NCI-H2029 (cell line): ENCODE results near the gene STMN3.
"Not testable (repeated sequence)": the region's sequence is repeated elsewhere in the genome, so short reads cannot be mapped to it uniquely, and the experiment has no call there.

Experiments used
- DNase-seq: peaks from one replicate; lab custom pipeline; 2025; lab: John Stamatoyannopoulos, UW

The STMN3 gene

DNA sequence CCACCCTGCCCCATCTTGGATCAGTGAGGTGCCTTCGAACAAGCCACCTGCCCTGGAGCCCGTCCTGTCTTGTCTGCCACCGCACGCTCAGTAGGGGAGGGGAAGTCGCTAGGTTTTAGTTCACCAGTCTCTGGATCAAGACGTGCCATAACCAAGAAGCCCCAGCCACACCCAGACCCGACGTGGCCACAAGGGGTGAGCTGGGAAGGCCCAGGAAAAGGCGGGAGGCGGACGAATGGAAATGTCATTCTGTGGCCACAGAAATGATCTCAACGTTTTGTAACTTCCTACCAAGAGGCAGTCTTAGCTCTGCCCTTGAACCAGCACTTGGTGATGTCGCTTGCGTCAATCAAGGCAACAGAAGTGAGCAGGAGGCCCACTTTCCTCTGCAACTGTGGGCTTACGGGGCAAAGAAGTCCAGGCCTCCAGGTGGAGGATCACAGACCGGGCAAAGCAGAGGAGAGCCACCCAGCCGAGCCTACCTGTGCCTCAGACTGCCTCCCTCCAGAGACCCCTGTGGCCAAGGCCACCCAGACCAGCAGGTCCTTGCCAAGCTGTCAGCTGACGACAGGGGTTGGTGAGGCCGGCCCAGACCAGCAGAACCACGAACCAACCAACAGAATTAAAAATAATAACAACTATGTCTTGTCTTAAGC is 40.8 kb downstream of the STMN3 start:
- DNase-seq, result no peak

DNA sequence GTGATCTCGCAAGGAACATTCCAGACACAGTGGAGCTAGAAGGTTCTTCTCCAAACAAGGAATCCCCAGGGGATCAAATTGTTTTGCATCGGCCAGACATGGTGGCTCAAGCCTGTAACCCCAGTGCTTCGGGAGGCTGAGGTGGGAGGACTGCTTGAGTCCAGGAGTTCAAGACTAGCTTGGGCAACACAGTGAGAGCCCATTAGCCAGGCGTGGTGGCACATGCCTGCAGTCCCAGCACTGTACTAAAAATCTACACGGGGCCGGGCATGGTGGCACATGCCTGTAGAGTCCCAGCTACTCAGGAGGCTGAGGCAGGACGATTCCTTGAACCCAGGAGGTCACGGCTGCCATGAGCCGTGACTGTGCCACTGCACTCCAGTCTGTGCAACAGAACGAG is 41.6 kb downstream of the STMN3 start:
- DNase-seq, result no peak

DNA sequence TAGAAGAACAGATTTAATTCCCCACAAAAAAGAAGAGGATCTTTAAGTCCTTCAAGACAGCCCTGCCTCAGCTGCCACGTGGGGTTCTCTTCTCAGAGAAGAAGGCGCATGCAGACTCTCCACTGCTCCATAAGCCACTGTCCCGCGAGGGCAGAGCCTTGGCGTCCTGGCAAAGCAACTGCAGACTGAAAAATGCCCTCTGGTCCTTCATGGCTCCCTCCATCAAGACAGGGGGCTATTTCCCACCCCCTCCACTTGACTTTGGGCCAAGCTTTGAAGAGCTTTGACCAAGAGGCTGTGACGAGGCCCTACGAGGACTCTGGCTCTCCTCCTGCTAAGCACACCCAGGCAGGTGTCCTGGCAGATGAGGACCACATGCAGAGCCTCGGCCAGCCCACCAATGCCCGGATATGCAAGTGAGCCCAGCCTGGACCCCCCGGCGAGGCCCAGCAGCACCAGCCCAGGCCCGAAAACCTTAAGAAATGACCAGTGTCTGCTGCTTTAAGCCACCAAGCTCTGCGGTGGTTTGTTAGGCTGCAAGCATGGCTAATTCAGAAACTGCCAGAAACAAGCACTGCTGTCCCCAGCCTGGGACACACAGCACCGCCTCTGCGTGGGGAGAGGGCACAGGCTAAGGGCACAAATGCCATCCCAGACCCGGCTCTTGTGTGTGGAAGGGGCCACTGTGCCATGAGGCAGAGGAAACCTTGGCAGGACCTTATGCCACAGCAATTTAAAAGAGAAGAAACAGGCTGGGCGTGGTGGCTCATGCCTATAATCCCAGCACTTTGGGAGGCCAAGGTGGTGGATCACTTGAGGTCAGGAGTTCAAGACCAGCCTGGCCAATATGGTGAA is 42.4 kb downstream of the STMN3 start:
- DNase-seq, result no peak

DNA sequence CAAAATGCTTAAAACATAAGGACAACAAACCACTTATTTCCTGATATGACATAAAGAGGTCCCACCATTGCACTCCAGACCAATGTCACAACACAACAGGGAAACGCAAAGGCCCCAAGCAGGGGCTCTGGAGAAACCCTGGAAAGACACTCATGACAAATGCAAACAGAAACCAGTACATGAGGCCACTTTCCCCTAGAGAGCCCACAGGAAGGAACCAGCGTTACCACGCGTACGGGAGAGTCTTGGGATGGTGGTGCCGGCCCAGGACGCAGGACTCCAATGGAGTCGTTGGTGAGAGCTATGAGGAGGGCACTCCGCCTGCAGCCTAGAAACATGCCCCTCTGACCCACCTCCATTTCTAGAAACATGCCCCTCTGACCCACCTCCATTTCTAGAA is 46.5 kb downstream of the STMN3 start:
- no peak for DNase-seq

DNA sequence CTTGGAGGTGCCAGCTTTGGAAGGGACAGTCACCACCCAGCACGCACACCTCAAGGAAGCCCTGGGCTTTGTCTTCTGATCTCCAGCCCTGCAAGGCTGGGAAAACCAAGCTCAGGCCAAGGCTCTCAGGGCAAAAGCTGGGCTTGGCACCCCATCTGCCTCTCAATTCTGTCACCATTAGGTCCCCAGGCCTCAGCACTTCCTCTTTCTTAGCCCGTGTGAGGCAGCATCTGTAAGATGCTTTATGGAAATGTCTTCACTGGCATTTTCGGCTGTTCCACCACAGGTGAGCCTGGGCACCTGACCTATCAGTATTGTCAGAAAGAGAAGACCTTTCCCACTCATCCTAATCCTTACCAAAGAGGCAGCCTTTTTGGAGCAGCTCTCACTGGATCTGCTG is 50.9 kb downstream of the STMN3 start:
- no peak for DNase-seq

DNA sequence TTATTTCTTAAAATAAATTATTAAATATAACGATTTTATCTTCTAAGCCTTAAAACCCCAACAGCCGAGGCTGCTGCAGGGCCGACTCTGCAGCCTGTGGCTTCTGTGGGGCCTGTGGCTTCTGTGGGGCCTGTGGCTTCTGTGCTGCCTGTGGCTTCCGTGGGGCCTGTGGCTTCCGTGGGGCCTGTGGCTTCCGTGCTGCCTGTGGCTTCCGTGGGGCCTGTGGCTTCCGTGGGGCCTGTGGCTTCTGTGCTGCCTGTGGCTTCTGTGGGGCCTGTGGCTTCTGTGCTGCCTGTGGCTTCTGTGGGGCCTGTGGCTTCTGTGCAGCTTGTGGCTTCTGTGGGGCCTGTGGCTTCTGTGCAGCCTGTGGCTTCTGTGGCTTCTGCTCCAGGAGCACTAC is 51.5 kb downstream of the STMN3 start:
- not testable (repeated sequence) for DNase-seq

DNA sequence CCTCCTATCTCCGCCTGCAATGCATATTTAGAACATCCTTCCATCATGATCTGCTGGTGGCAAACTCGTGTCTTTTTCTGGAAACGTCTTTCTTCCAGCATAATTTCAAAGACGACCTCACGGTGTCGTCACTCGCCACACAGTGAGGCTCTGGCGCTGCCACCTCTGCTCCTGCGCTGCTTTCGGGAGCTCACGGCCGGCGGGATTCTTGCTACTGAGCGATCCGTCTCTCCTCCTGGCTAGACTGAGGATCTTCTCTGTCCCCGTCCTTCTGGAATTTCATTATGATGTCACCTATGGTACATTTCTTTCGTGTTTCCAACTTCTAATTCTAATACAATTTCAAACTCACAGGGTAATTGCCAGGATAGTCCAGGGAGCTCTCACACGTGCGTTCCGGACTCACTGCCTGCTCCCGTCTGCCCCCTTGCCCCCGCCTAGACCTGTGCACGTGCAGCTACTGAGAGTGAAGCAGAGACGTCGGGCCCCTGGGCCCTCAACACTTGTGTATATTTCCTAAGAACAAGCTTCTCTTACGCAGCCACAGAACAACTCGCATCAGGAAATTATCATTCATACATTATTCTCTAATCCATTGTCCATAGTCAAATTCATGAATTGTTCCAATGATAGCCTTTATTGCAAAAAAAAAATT is 53.7 kb downstream of the STMN3 start:
- DNase-seq, result no peak

DNA sequence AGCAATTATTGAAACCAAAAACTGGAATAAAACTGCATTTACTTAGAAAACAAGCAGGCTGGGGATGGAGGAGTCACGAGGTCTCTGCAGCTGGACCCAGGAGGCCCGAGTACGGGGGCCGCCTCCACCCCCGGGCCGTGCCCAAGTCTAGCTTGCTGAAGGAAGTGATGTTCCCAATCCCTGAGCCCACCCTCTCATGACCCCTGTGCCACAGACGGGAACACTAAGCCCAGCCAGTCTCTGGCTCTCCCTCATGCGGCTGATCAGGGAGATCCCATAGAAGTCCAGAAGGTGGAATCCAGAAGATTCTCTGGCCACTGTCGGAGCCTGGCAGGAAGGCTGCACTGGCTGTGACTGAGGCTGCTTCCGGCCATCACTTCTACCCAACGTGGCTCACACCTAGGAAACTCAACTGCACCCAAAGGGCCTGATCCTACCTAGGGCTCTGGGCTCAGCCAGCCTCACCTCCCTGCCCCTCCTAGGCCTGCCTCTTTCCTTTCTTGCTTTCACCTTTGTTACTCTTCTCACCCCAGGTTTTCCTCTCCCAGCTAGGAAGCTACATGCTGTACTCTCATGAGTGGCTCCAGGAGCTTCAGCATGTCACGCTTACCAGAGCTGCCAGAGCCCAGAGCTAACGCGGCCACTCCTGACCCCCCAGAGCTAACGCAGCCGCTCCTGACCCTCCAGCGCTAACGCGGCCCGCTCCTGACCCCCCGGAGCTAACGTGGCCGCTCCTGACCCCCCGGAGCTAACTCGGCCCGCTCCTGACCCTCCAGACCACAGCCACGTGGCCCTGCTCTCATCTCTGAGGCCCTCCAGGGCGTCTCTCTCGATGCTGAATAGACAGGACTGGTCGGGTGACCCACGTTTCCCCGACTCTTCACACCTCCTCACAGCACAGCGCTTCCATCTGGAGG is 54.5 kb downstream of the STMN3 start:
- DNase-seq, result no peak

DNA sequence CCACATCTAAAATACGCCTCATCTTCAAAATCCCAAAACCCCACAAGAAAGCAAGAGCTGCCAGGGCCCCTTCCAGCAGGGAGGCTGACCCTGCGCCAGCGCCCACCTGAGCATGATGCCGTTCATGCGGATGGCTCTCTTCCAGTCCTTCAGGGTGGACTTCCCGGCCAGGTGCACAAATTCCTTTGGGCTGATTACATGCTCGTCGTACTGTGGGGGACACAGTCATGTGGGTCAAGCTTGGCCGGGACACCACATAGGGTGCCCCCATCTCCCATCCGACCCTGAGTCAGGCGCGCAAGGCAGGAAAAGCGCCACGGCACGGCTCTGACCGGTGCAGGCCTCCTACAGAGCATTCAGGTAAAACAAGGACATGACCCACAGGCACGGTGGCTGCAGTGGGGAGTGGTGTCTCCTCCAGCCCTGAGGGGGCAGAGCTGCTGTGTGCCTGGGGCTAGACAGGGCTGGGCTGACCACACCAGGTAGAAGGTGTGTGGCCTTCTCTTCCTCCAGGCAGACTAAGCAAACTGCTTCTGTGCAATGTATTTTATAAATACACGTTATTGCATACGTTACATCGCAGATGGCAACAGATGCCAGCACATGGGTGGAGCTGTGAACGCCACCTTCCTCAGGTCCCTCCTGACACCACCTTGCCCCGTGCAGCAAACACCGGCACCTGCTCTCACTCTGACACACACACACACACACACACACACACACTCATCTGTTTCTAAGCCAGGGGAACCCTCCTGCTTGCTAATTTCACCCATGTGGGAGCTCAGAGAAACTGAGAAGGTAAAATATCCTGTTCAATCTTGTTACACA is 55.4 kb downstream of the STMN3 start:
- DNase-seq, result no peak

DNA sequence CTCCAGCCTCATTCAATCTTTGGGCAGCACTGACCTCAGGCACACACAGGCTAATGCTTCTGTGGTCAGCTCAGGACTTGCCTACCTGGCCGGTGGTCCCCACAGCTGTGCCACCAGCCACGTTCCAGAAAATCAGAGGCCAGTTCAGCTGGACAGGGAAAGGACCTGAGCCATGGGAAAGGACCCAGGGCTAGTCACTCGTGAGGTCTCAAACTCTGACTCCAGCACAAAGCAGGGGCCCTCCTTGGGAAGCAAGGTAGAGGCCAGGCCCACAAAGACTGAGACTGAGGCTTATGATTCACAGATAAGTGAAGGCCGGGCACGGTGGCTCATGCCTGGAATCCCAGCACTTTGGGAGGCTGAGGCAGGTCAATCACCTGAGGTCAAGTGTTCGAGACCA is 56.8 kb downstream of the STMN3 start:
- no peak for DNase-seq

DNA sequence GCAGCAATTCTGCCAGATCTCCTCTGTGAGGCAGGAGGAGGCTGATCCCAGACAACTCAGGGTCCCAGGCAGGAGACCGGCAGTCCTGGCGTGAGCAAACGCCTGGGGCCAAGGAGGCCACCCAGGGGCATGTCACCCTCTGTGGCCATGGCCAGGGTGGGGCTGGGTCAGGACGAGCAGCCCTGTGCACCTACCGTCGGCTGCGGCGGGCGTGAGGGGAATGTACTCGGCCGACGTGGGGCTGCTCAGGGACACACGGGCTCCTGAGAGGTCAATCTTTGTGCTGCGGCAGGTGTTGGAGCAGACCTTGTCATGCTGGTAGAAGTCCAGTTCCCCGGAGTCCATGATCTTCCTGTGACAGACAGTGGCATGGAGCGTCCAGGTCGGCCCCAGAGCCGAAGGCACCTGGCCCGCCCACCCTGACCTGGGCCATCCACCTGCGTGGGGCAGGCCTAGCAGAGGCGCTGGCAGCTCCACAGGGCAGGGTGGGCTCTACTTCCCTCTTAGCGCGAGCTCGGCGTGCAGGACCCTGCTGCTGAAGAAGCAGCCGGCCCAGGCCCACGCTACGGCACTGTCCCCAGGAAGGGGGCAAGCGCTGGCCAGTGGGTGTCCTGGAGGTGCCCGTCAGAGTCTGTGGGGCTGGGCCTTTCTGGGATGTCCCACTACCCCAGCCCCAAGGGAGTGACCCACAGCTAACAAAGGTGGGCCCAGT is 57.7 kb downstream of the STMN3 start:
- no peak for DNase-seq

DNA sequence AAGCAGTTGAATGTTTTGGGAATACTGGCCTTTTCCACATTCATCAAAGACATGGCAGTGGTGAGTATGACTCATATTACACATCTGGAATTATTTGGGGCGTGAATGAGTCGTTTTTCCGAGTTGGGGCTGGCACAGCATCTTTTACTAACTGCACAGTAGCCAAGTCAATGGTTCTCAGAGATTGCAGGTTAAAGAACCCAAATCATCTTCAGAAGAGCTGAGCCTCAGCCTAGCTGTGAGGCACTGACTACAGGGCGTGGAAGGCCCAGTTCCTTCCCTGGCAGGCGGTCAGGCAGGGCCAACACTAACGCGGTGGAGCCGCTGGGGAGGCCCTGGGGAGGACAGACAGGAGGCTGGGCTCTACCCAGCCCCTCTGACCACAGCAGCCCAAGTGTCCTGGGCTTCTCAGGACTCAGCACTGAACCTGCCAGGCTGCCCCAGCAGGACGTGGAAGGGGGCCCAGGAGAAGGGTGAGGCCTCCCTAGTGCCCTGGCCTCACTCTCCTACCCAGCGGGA is 59.1 kb downstream of the STMN3 start:
- no peak for DNase-seq

DNA sequence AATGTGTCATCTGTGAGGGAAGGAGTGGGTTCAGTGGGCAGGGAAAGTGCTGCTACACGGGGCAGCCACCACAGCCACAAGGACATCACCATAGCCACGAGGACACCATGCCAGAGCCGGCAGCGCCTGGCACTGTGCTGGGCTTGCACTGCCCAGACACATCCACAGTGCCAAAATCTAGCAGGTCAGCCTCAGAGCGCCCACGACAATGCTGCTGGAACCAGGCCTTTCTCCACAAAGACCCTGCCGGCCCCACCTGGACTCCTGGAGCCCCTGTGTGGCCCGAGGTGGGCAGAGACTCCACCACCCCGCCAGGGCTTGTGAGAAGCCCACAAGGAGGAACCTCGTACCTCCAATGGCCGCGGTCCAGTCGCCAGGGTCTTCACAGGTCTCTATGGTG is 60.6 kb downstream of the STMN3 start:
- DNase-seq, result no peak

DNA sequence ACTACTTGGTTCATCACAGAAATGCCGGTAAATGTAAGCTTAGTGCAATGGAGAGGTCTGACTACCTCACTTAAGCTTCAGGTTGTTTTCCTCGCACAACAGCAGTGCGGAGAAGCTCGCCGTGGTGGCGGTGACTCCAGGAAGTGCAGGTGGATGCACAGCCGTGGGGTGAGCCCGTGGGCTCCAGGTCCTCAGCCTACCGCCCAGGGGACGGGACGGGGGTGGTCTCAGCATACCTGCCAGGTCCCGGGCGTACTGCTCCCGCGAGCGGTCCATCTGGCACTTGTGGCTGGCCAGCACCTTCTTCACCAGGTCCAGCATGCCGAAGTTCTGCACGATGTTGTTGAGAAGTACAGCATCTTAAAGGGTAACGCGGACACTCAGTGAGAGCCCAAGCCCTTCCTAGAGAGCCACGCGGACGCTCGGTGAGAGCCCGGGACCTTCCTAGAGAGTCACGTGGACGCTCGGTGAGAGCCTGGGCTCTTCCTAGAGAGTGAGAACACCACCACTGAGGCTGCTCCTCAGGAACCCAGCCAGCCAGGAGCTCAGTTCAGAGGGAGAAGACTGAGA is 61.4 kb downstream of the STMN3 start:
- DNase-seq, result no peak

DNA sequence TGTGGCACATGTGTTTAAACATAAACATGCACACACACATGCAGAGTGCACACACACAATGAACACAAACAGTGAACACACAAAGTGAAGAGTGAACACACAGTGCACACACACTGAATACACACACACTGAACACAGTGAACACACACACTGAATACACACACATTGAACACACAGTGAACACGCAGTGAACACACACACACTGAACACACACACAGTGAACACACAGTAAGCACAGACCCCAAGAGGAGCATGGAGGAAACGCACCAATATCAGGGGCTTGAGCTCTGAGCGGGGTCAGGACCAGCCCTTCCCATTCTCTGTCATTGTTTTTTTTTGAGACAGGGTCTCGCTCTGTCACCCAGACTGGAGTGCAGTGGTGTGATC is 62.1 kb downstream of the STMN3 start:
- no peak for DNase-seq

DNA sequence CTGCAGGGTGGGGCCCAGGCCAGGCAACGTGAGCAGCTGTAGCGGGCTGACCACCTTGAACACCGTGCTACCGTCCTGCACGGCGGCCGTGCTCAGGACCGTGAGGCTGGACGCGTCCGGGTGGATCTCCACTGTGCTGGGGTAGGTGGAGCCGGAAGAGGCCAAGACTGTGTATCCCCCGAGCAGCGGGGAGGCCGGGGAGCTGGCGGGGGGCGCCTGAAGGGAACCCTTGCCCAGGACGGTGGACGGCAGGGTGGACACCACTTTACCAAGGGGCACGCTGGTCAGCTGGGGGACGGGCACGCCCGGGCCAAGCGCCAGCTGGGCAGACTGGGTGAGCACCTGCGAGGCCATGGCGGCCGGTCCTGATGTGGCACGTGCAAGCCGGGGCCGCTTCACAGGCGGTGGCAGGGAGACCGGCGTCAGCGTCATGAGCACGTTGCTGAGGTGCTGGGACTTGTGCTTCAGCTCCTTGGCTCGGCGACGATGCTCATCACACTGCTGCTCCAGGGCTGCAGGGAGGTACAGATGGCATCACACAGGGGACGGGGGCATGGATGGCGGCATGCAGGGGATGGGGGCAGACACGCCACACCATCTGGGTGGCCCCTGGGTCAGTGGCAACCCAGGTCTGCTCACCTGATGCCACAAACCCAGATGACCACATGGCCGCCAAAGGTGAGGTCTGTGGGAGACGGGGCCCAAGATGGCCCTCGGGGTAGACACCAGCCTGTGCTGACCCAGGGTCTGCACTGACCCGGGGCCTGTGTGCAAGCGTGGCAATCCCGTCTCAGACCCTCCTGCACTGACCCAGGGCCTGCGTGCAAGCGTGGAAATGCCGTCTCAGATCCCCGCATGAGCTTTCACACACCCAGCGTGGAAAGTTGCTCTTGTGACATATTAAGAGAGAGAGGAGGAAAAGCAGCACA is 62.7 kb downstream of the STMN3 start:
- no peak for DNase-seq
